HEK293 (cell line): ENCODE data around the gene ACTA1.
A peak's percentile ranks its signal among the peaks of the same experiment; 100 is the strongest.

Source experiments
- IKZF3 ChIP-seq: fragments of 450-650 bp; IDR thresholded peaks from 2 replicates; pipeline ENCODE4 v1.5.0; 2018; ENCODE audit warnings: missing biosample characterization, mild to moderate bottlenecking, missing genetic modification characterization, moderate library complexity
- KLF1 ChIP-seq: fragments of 450-650 bp; formaldehyde crosslinking; IDR thresholded peaks from 2 replicates; pipeline ENCODE4 v1.5.1; 2016; ENCODE audit warnings: missing biosample characterization, missing genetic modification characterization
- KLF8 ChIP-seq: fragments of 450-650 bp; formaldehyde crosslinking; IDR thresholded peaks from 2 replicates; pipeline ENCODE4 v1.5.1; 2016; ENCODE audit warnings: missing biosample characterization, missing genetic modification characterization
- OVOL3 ChIP-seq: fragments of 450-650 bp; formaldehyde crosslinking; IDR thresholded peaks from 2 replicates; pipeline ENCODE4 v1.5.1; 2016; ENCODE audit warnings: missing biosample characterization, missing genetic modification characterization
- SP7 ChIP-seq: fragments of 450-650 bp; formaldehyde crosslinking; IDR thresholded peaks from 2 replicates; pipeline ENCODE4 v1.5.1; 2016; ENCODE audit warnings: missing biosample characterization, missing genetic modification characterization
- TCF7L2 ChIP-seq: IDR thresholded peaks from 2 replicates; pipeline ENCODE4 v1.6.1; 2011; ENCODE audit warnings: low read depth, mild to moderate bottlenecking, inconsistent platforms, low read length, moderate library complexity, borderline replicate concordance
- ZBTB48 ChIP-seq: fragments of 450-650 bp; formaldehyde crosslinking; IDR thresholded peaks from 2 replicates; pipeline ENCODE4 v1.5.1; 2016; ENCODE audit warnings: missing biosample characterization, missing genetic modification characterization
- ZEB2 ChIP-seq: fragments of 450-650 bp; formaldehyde crosslinking; IDR thresholded peaks from 2 replicates; pipeline ENCODE4 v1.5.1; 2016; ENCODE audit warnings: missing biosample characterization, missing genetic modification characterization
- ZNF133 ChIP-seq: fragments of 450-650 bp; formaldehyde crosslinking; IDR thresholded peaks from 2 replicates; pipeline ENCODE4 v1.5.1; 2016; ENCODE audit warnings: missing biosample characterization, missing genetic modification characterization
- ZNF140 ChIP-seq: fragments of 450-650 bp; formaldehyde crosslinking; IDR thresholded peaks from 2 replicates; pipeline ENCODE4 v1.5.1; 2016; ENCODE audit warnings: missing biosample characterization, missing genetic modification characterization
- ZNF2 ChIP-seq: fragments of 450-650 bp; formaldehyde crosslinking; IDR thresholded peaks from 2 replicates; pipeline ENCODE4 v1.5.1; 2016; ENCODE audit warnings: missing biosample characterization, missing genetic modification characterization
- ZNF214 ChIP-seq: fragments of 450-650 bp; formaldehyde crosslinking; IDR thresholded peaks from 2 replicates; pipeline ENCODE4 v1.5.1; 2017; ENCODE audit warnings: missing biosample characterization, mild to moderate bottlenecking, missing genetic modification characterization, borderline replicate concordance
- ZNF223 ChIP-seq: fragments of 450-650 bp; formaldehyde crosslinking; IDR thresholded peaks from 2 replicates; pipeline ENCODE4 v1.5.1; 2016; ENCODE audit warnings: missing biosample characterization, missing genetic modification characterization
- ZNF24 ChIP-seq: fragments of 450-650 bp; formaldehyde crosslinking; IDR thresholded peaks from 2 replicates; pipeline ENCODE4 v1.5.1; 2016; ENCODE audit warnings: missing biosample characterization, missing genetic modification characterization
- ZNF311 ChIP-seq: fragments of 450-650 bp; formaldehyde crosslinking; IDR thresholded peaks from 2 replicates; pipeline ENCODE4 v1.5.1; 2017; ENCODE audit warnings: missing biosample characterization, missing genetic modification characterization, borderline replicate concordance
- ZNF341 ChIP-seq: fragments of 450-650 bp; formaldehyde crosslinking; IDR thresholded peaks from 2 replicates; pipeline ENCODE4; 2016; ENCODE audit warnings: low read depth, missing biosample characterization, missing genetic modification characterization
- ZNF423 ChIP-seq: fragments of 450-650 bp; formaldehyde crosslinking; IDR thresholded peaks from 2 replicates; pipeline ENCODE4 v1.5.1; 2016; ENCODE audit warnings: missing biosample characterization, missing genetic modification characterization
- ZNF449 ChIP-seq: fragments of 450-650 bp; formaldehyde crosslinking; IDR thresholded peaks from 2 replicates; pipeline ENCODE4 v1.5.1; 2017; ENCODE audit warnings: missing biosample characterization, mild to moderate bottlenecking, missing genetic modification characterization, moderate library complexity
- ZNF514 ChIP-seq: fragments of 450-650 bp; formaldehyde crosslinking; IDR thresholded peaks from 2 replicates; pipeline ENCODE4 v1.5.1; 2016; ENCODE audit warnings: missing biosample characterization, missing genetic modification characterization
- ZNF548 ChIP-seq: fragments of 450-650 bp; formaldehyde crosslinking; IDR thresholded peaks from 2 replicates; pipeline ENCODE4 v1.5.1; 2016; ENCODE audit warnings: missing biosample characterization, missing genetic modification characterization
- ZNF561 ChIP-seq: fragments of 450-650 bp; IDR thresholded peaks from 2 replicates; pipeline ENCODE4 v1.5.1; 2018; ENCODE audit warnings: missing biosample characterization, missing genetic modification characterization, borderline replicate concordance
- ZNF596 ChIP-seq: fragments of 450-650 bp; IDR thresholded peaks from 2 replicates; pipeline ENCODE4 v1.5.0; 2018; ENCODE audit warnings: missing biosample characterization, mild to moderate bottlenecking, missing genetic modification characterization, moderate library complexity
- ZNF629 ChIP-seq: fragments of 450-650 bp; formaldehyde crosslinking; IDR thresholded peaks from 2 replicates; pipeline ENCODE4 v1.5.1; 2017; ENCODE audit warnings: missing biosample characterization, missing genetic modification characterization
- ZNF677 ChIP-seq: fragments of 450-650 bp; IDR thresholded peaks from 2 replicates; pipeline ENCODE4 v1.5.0; 2018; ENCODE audit warnings: missing biosample characterization, mild to moderate bottlenecking, missing genetic modification characterization, moderate library complexity
- ZNF707 ChIP-seq: fragments of 450-650 bp; formaldehyde crosslinking; IDR thresholded peaks from 2 replicates; pipeline ENCODE4 v1.5.1; 2016; ENCODE audit warnings: missing biosample characterization, missing genetic modification characterization
- ZNF747 ChIP-seq: fragments of 450-650 bp; formaldehyde crosslinking; IDR thresholded peaks from 2 replicates; pipeline ENCODE4 v1.5.1; 2016; ENCODE audit warnings: missing biosample characterization, missing genetic modification characterization
- ZNF843 ChIP-seq: fragments of 450-650 bp; formaldehyde crosslinking; IDR thresholded peaks from 2 replicates; pipeline ENCODE4 v1.5.1; 2016; ENCODE audit warnings: missing biosample characterization, missing genetic modification characterization
- TF ChIP-seq, protein P1 (sequence below): fragments of 450-650 bp; formaldehyde crosslinking; IDR thresholded peaks from 2 replicates; pipeline ENCODE4 v1.5.1; 2016; ENCODE audit warnings: missing biosample characterization, missing genetic modification characterization
- TF ChIP-seq, protein P2 (sequence below): fragments of 450-650 bp; formaldehyde crosslinking; IDR thresholded peaks from 2 replicates; pipeline ENCODE4 v1.5.1; 2016; ENCODE audit warnings: missing biosample characterization, missing genetic modification characterization
- TF ChIP-seq, protein P3 (sequence below): fragments of 450-650 bp; IDR thresholded peaks from 2 replicates; pipeline ENCODE4 v1.5.1; 2018; ENCODE audit warnings: missing biosample characterization, missing genetic modification characterization
- TF ChIP-seq, protein P4 (sequence below): fragments of 450-650 bp; formaldehyde crosslinking; IDR thresholded peaks from 2 replicates; pipeline ENCODE4 v1.5.1; 2016; ENCODE audit warnings: missing biosample characterization, missing genetic modification characterization
- TF ChIP-seq, protein P5 (sequence below): fragments of 450-650 bp; formaldehyde crosslinking; IDR thresholded peaks from 2 replicates; pipeline ENCODE4 v1.5.1; 2016; ENCODE audit warnings: missing biosample characterization, missing genetic modification characterization

Gene ACTA1

GRCh38 chr1:229410692-229411433, 23.0 kb downstream of the ACTA1 start (continued):
- TF ChIP-seq, protein P1, sequence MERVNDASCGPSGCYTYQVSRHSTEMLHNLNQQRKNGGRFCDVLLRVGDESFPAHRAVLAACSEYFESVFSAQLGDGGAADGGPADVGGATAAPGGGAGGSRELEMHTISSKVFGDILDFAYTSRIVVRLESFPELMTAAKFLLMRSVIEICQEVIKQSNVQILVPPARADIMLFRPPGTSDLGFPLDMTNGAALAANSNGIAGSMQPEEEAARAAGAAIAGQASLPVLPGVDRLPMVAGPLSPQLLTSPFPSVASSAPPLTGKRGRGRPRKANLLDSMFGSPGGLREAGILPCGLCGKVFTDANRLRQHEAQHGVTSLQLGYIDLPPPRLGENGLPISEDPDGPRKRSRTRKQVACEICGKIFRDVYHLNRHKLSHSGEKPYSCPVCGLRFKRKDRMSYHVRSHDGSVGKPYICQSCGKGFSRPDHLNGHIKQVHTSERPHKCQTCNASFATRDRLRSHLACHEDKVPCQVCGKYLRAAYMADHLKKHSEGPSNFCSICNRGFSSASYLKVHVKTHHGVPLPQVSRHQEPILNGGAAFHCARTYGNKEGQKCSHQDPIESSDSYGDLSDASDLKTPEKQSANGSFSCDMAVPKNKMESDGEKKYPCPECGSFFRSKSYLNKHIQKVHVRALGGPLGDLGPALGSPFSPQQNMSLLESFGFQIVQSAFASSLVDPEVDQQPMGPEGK (tag by site-specific recombination): peak; percentile 63
- TF ChIP-seq ZNF341 (tag by site-specific recombination) (peak; percentile 62), ZEB2 (tag by site-specific recombination) (no peak), ZNF24 (tag by site-specific recombination) (no peak), ZNF843 (tag by site-specific recombination) (no peak), ZNF223 (no peak), ZNF423 (tag by site-specific recombination) (peak; percentile 55; the same call in 1 of the 2 replicates), SP7 (tag by site-specific recombination) (peak; percentile 97), ZNF140 (no peak), ZNF133 (tag by site-specific recombination) (no peak), ZBTB48 (no peak), IKZF3 (peak; percentile 57), ZNF449 (tag by site-specific recombination) (peak; percentile 55; the same call in 1 of the 2 replicates), ZNF677 (tag by site-specific recombination) (no peak), KLF8 (tag by site-specific recombination) (no peak), ZNF311 (tag by site-specific recombination) (no peak), ZNF747 (tag by site-specific recombination) (no peak), TCF7L2 (no peak), ZNF561 (tag by site-specific recombination) (0 out of 2 replicates have a peak, but pooled peaks have one; percentile 70), ZNF514 (tag by site-specific recombination) (no peak), KLF1 (tag by site-specific recombination) (no peak), ZNF214 (tag by site-specific recombination) (no peak), ZNF629 (tag by site-specific recombination) (no peak), ZNF2 (tag by site-specific recombination) (no peak), OVOL3 (tag by site-specific recombination) (no peak), ZNF548 (no peak), ZNF707 (tag by site-specific recombination) (no peak), ZNF596 (tag by site-specific recombination) (no peak)
- TF ChIP-seq, protein P2, sequence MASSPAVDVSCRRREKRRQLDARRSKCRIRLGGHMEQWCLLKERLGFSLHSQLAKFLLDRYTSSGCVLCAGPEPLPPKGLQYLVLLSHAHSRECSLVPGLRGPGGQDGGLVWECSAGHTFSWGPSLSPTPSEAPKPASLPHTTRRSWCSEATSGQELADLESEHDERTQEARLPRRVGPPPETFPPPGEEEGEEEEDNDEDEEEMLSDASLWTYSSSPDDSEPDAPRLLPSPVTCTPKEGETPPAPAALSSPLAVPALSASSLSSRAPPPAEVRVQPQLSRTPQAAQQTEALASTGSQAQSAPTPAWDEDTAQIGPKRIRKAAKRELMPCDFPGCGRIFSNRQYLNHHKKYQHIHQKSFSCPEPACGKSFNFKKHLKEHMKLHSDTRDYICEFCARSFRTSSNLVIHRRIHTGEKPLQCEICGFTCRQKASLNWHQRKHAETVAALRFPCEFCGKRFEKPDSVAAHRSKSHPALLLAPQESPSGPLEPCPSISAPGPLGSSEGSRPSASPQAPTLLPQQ (tag by site-specific recombination): no peak
- TF ChIP-seq, protein P3, sequence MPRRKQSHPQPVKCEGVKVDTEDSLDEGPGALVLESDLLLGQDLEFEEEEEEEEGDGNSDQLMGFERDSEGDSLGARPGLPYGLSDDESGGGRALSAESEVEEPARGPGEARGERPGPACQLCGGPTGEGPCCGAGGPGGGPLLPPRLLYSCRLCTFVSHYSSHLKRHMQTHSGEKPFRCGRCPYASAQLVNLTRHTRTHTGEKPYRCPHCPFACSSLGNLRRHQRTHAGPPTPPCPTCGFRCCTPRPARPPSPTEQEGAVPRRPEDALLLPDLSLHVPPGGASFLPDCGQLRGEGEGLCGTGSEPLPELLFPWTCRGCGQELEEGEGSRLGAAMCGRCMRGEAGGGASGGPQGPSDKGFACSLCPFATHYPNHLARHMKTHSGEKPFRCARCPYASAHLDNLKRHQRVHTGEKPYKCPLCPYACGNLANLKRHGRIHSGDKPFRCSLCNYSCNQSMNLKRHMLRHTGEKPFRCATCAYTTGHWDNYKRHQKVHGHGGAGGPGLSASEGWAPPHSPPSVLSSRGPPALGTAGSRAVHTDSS (tag by site-specific recombination): no peak
- TF ChIP-seq, protein P4, sequence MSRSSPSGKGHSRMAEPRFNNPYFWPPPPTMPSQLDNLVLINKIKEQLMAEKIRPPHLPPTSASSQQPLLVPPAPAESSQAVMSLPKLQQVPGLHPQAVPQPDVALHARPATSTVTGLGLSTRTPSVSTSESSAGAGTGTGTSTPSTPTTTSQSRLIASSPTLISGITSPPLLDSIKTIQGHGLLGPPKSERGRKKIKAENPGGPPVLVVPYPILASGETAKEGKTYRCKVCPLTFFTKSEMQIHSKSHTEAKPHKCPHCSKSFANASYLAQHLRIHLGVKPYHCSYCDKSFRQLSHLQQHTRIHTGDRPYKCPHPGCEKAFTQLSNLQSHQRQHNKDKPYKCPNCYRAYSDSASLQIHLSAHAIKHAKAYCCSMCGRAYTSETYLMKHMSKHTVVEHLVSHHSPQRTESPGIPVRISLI (tag by site-specific recombination): no peak
- TF ChIP-seq, protein P5, sequence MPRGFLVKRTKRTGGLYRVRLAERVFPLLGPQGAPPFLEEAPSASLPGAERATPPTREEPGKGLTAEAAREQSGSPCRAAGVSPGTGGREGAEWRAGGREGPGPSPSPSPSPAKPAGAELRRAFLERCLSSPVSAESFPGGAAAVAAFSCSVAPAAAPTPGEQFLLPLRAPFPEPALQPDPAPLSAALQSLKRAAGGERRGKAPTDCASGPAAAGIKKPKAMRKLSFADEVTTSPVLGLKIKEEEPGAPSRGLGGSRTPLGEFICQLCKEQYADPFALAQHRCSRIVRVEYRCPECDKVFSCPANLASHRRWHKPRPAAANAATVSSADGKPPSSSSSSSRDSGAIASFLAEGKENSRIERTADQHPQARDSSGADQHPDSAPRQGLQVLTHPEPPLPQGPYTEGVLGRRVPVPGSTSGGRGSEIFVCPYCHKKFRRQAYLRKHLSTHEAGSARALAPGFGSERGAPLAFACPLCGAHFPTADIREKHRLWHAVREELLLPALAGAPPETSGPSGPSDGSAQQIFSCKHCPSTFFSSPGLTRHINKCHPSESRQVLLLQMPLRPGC: no peak
